Measurements from ENCODE around the gene SRPX2.

Gene SRPX2

DNA sequence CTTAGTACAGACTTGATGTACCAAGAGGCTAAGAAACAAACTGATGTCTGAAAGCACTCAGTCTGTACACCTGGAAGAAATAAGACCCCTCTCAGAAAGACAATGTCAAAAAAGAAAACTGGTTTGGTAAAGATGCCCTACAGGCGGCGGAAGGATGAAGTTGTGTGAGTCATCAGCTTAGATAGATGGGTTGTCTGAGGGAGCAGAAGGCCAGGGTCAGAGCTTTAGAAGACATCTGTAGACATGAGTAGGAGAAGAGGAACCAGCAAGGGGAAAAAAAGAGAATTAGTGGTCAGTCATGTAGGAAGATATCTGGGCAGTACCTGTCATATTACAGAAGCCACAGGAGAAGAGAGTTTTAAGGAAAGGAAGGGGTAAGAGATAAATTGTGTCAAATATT lies 8.3 kb downstream of the SRPX2 start:
- DNase-seq: no peak

DNA sequence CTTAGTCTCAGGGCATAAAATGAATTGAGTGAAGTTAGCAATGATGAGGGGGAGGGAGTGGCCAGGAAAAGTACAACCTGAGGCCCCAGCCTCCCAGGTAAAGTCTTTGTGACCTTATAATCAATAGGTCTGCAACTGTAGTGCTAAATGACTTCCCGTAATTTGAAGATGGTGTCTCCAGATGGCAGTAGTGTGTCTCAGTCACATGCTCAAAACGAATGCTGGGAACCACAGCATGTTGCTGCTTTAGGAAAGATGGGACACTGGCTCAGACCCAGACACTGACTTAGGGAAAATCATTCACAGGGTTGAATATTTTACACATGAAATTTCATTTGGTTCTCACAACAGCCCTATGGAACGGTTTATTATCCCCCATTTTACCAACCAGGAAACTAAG lies 10.3 kb downstream of the SRPX2 start:
- no peak for DNase-seq

DNA sequence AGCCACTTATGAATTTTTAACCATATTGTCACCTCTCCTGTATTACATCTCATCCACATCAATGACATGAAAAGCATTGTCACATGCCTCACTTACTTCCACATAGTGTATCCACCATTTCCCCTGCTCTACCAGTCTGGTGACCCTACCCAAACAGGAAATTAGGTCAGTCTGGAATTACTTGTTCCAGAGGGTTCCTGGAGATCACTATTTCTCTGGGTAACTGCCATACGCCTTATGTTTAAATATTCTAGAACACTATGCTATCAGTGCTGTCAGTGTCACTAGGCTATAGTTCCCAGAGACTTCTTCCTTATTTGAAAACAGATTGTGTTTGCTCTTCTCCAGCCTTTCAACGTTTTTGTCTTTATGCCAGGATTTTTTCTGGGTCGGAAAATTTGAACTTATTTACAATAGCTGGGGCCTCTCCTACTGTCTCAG lies 15.0 kb downstream of the SRPX2 start:
- no peak for DNase-seq

DNA sequence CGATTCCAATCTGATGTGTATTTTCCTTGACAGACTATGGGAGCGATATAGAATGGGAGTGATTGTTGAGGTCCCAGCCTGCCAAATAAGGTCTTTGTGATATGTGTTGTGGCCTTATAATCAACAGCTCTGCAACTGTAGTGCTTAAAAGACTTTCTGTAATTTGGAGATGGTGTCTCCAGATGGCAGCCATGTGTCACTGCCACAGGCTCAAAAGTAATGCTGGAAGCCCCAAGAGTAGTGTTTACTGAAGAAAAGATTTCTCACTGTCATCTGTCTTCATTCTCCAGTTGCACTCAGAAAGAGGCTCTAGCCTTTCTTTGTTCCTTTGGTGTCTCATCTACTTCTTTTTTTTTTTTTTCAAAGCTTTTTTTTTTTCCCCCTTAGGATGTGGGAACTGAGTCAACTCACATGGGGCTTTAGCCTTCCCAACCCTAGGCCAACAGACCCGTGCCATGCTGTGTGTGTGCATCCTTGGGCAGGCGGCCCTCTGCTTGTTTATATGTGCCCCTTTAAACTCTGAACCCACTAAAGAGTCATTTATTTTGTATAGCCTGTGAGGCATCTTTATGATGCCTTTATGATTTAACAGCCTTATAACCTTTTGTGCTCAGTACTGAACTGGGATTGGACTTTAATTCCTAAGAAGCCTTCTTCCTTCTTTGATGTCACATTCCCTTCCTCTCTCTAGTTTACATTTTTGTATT lies 15.6 kb downstream of the SRPX2 start:
- no peak for DNase-seq

DNA sequence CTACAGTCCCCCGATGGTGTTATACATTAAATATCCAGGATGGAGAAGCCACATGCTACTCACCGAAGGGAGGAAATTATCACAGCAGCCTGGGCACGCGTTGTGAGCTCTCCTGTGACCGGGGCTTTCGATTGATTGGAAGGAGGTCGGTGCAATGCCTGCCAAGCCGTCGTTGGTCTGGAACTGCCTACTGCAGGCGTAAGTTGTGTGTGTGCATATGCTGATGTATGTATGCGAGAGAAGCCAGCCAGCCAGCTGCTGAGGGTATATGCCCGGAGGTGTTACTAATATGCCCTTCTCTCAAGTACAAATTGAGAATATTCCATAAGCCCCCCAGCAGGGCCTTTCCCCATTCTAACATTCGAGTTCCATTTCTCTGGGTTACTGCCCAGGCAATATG lies 18.2 kb downstream of the SRPX2 start:
- no peak for DNase-seq

DNA sequence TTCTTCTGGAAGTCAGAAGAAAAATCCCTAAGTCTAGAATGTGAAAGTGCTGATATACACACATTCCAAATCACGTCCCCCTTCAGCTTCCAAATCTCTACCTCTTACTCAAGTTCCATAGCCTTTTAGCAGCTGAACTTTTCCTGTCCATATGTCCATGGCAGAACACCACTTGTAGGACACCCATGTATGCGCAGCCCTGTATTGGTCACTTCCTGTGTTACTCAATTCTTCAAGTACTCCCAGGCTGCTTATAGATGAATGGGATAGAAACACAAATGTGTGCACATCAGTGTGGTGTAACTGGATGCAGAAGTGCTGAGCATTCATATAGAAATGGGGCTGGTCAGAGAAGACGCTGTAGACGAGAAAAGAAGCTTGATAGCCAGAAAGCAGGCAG lies 18.8 kb downstream of the SRPX2 start:
- no peak for DNase-seq

DNA sequence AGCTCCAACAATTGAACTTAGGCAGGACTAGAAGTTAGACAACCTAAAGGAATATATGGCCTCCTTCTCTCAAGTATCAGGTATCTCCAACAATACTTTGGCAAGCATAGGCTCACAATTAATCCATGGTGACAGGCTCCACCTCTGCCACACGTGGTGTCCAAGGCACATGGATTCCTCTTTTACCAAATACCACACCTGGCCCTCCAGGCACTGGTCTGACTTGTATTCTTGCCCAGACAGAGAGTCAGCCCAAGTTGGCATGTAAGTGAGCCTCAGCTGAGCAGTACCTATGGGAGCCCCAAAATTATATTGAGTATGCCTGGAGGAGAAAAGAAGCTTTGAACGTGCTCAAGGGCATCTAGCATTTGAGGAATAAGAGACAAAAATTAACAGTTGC lies 19.6 kb downstream of the SRPX2 start:
- no peak for DNase-seq

DNA sequence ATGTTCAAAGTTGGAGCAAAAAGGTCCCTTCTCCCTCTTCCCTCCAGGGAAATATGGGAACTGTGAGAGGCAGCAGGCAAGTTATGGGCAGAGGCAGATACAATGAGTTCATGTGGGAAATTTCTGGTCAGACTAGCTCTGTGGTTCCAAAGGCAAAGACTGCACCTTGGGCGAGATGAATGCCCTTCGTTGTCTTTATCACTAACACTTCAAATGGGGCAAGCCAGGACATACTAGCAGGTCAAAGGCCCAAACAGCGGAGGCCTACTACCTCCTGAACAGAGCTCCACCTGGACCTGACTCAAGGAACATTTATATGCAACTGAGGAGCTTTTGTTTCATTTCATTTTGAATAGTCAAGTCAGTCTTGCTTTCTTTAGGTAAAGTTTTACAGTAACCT lies 29.0 kb downstream of the SRPX2 start:
- DNase-seq: no peak

DNA sequence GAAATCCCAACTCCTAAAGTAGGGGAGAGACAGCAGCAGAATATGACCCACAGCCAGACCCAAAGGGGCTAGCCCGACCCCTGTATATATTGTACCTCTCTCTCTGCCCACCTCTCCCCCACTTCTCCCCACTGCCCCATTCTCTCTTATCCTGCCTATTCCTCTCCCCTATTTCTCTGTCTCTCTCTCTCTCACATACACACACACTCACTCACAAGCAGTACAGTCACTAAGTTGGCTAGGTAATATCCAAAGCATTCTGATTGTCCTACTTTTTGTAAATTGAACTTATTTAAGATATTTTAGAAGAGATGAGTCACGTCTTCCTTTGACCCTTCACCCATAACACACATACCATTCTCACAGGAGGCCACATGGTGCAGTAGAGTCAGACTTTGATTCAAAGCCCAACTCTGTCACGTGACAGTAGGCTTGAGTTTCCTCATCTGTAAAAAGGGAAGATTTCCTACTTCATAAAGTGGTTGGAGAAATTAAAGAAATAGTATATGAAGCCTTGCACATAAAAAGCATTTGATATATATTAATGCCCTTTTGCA lies 29.5 kb downstream of the SRPX2 start:
- DNase-seq: no peak

DNA sequence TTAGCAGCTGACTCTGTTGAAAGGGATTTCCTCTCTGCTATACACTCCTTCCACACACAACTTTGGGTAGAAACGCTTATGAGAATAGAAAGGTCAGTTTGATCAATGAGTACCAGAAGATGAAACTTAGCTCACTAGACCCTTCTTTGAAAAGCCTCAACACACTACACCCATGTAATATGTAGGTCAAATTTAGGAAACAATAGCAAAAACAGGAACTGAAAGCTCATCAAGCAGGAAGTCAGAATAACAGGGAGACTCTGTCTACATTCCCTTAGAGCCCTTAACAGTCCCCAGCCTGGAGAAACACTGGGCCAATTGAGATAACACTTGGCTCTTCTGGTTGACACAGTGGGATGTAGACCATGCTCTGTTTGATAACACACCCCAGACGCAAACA lies 30.7 kb downstream of the SRPX2 start:
- DNase-seq: no peak

DNA sequence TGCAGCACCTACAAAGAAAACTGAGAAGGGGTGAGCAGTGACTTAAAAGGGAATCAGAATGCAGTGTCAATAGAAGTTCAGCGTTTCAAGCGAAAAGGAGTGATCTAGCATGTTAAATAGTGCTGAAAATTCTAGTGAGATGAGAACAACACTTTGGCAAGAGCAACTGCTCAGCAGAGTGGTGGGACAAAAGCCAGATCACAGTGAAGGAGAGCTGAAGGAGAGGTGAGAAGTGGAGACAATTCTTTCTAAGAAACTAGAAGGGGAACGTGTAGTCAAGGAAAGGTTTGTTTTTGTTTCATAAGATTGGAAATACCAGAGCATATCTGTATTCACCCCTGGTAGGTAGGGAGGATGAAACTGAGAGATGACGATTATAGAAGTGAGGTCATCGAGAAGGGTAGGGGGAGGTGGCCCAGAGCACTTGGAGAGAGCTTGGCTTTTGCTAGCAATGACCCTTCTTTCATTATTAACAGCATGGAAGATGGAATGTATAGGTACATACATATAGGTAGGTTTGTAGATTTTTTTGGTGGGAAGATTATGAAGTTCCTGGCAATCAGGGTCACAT lies 33.7 kb downstream of the SRPX2 start:
- no peak for DNase-seq

DNA sequence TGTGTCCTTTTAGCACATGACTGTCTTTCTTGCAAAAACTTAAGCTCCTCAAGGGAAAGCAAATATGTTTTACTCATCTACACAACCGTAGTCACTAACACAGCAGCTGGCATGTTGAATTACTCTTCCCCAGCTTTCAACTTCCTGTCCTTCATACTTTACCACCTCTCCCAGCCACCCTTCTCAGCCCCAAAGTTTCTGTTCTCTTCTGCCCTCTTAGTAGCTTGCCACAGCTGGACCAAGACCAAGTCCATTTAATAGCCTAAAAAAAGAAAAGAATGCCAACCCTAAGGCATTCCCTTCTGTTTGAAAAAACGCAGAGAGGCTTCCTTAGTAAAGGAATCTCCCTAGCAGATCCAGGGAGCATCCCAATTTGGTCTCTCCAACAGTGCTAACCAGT lies 36.8 kb downstream of the SRPX2 start:
- DNase-seq: no peak

DNA sequence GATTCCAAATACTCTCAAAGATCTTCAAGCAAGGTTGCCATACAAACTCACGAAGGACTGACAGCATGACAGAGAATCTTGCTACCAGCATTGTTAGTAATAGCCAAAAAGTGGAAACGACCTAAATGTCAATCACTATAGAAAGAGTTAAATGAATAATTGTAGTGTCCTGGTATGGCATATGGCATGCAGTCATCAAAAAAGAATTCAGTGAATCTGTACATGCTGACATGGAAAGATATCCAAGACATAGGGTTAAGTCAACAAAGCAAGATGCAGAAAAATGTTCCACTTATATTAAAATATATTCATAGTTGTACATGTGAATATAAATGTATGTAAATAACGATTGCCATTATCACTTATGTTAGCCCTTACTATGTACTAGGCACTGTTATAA lies 37.6 kb downstream of the SRPX2 start:
- DNase-seq: no peak

DNA sequence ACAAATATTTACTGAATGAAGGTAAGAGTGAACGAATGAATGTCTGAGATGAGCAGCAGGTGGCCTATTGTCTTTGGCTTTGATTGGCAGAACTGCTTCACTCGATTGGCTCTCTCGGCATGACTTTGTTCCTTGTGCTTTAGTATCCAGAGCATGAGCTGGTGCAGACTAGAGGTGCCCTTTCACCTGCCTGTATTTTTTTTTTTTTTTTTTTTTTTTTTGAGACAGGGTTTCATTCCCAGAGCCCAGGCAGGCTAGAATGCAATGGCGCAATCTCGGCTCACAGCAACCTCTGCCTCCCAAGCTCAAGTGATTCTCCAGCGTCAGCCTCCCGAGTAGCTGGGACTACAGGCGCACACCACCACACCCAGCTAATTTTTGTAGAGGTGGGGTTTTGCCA lies 38.9 kb downstream of the SRPX2 start:
- DNase-seq: no peak

DNA sequence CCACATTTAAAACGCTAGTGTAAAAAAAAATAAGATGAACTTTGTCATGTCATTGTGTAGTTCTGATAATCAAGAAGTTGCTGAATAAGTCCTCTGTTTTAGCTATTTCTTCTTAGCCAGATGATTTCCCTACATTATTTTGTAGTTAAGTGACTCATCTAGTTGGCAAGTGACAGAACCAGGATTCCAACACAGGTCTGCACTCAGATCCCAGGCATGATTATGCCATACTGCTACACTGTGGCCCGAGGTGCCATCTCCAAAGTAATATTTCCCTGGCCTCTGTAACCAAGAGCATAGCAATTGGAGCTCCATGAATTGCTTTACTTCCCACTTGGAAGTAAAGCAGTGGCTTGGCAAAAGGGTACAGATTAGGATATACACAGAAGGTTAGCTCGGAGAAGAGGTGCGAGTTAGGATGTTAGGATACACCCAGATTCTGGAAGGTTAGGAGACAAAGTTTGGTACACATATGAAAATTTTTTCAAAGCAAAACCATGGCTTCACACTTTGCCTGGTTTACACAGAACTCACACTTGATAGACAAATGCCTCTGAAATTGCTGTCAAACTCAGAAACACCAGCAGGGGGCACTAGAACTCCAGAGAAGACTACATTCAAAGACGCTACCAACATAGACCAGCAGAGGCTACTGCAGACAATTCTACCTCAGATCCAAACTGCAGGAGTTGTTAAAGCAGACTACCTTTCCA lies 41.4 kb downstream of the SRPX2 start:
- DNase-seq: peak; percentile 75

DNA sequence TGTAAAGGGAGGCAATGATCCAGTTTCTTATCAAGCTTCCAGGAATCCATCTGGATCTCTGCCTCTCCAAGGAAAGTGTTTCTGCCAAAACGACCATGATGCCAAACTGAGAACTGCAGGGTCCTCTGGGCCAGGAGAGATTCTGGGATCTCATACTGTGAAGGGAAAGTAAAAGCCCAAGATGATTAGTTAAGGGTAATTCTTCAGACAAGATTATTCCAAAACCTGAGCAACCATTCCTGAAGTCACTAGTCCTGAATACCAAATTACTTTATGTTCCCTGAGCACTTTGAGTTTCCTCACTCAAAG lies 42.0 kb downstream of the SRPX2 start:
- no peak for DNase-seq

DNA sequence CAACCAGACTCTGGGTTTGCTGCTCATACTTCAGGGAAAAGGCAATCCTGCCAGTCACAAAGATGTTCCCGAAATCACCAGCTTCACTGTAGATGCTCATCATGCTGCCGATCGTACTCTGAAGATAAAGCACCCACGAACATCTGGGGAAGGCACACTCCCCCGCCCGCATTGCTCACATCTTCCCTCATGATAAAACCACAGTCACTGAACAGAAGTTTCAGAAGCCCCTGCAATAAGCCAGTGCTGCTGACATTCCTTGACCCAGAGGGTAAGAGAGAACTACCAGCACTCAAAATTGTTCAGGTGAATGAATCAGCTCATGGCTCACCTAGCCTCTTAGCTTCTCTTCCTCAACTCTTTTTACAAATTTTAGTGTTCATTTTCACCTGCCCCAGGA lies 43.1 kb downstream of the SRPX2 start:
- DNase-seq: no peak

DNA sequence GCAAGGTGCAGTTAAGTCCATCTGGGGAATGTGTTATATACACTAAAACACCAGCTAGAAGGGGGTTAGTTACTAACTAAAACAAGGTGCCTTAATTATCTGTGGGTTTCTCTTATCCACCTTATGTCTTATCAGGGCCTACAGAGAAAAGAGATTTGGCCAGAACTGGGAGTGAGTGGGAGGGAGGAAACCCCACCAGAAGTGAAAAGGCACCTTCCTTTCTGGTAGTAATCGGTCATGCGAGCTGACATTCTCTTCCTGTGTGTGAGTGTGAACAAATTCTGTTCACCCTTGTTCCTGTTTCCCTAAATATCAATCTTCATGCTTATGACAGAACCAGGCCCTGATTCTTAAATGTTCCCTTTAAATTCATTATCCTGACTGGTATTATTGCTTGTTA lies 43.5 kb downstream of the SRPX2 start:
- DNase-seq: no peak

DNA sequence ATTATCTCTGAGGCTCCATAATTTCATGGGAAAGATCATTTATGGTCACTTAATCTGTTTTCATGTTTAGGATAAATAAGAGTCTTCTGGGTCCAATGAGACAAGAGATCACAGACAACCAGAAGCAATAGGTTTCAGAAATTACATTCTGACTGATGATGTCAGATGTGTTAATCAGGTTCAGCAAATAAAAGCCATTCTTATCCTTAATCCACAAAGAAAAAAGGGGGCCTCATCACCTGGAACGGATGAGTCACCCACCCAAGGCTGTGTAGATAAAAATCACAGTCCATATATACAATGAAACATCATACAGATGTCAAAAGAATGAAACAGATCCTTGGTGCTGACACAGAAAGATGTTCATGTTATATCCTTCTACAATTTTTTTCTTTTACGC lies 51.3 kb downstream of the SRPX2 start:
- DNase-seq: no peak

DNA sequence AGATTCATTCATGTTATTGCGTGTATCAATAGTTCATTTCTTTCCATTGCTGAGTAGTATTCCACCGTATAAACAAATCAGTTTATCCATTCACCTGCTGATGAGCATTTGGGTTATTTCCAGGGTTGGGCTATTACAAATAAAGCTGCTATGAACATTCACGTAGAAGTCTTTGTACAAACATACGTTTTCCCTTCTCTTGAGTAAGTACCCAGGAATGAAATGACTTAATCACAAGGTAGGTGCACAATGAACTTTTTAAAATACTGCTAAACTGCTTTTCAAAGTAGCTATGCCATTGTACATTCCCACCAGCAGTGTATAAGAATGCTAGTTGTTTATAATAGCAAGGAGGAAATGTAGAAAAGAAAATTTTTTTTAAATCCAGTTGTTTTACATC lies 52.0 kb downstream of the SRPX2 start:
- DNase-seq: no peak

DNA sequence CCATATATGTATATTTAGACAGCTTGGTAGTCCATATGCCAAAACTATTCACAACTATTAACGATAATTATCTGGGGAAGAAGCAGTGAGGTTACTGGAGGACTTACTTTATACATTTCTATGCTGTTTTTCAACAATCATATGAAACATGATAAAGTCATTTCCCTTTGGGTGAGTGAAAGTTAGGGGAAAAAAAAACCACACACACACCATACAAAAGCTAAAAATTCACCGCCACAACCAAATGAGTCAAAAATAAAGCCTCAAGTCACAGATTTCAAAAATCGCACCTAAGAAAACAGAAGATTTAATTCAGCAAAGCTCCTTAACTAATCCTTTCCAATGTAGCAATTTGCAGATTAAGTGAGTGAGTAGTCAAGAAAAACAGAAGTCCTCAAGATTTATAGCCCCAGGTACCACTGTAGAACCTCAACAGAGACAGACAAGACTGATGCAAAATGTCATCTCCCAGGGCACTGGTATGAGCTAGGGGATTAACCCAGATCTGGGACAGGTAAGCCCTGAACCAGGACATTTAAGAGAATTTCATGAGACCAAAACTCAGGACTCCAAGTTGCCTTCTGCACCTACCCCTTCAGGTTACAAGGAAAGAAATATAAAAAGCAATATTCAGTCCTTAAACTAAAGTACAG lies 52.8 kb downstream of the SRPX2 start:
- DNase-seq: no peak

DNA sequence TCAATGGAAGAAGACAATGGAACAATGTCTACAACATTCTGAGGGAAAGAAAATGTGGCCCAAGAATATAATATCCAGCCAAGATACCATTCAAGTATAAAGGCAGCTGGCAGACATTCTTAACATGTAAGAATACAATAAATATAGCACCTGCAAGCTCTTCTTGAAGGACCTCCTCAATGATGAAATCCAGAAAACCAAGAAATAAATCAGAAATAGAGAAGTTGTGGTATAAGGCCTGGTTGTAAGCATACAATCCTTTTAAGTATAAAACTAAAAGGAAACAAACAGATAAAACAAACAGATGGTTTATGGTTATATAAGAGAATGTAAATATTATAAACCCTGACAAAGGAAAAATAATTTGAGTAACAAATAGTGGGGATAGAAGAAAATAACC lies 54.6 kb downstream of the SRPX2 start:
- no peak for DNase-seq

DNA sequence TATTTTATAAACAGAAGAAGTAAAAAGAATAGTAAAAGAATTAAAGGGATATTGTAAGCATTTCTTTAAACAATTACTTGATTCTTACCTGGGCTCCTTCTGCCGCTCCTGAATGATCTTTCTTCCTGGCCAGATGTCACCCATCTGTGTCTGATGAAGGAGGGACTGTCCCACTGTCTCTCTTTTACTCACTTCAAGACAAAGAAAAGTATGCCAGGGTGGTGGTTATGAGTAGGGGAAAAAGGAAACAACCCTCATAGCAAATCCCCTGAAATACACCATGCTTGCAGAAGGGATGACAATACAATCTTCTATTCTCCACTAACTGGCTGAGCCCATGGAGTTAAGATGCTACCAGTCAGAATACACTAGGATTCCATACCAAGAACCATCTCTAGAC lies 56.8 kb downstream of the SRPX2 start:
- DNase-seq: no peak
